CD4-positive, alpha-beta T cell treated with Interleukin-6 for 4 hours (primary cell): ENCODE results near the gene SMIM8.

Experiments used
- DNase-seq: peaks from one replicate; pipeline ENCODE4 v3.0.0-alpha.2; 2020; ENCODE audit warnings: mixed read lengths

Gene SMIM8

GRCh38 chr6:87336367-87336766, 14.0 kb downstream of the SMIM8 start:
- DNase-seq, result no peak

GRCh38 chr6:87340230-87340629, 17.8 kb downstream of the SMIM8 start:
- no peak for DNase-seq

GRCh38 chr6:87341158-87341557, 18.8 kb downstream of the SMIM8 start:
- no peak for DNase-seq

GRCh38 chr6:87341899-87342298, 19.5 kb downstream of the SMIM8 start:
- DNase-seq, result no peak

GRCh38 chr6:87342829-87343228, 20.4 kb downstream of the SMIM8 start:
- no peak for DNase-seq

- DNase-seq, result no peak
Observed at GRCh38 chr6:87344731-87345130, 22.3 kb downstream of the SMIM8 start, which contains the start of gene C6orf163. C6orf163 (plus strand) TSS chr6:87344813; CDS start chr6:87345100, 287 bp downstream.

- no peak for DNase-seq
Observed at GRCh38 chr6:87346700-87347099, 24.3 kb downstream of the SMIM8 start.

GRCh38 chr6:87349896-87350295, 27.5 kb downstream of the SMIM8 start:
- no peak for DNase-seq

GRCh38 chr6:87350516-87350915, 28.1 kb downstream of the SMIM8 start:
- no peak for DNase-seq

- no peak for DNase-seq
Observed at GRCh38 chr6:87351583-87351982, 29.2 kb downstream of the SMIM8 start.

- DNase-seq, result no peak
Observed at GRCh38 chr6:87356181-87356580, 33.8 kb downstream of the SMIM8 start.

GRCh38 chr6:87357479-87358196, 35.2 kb downstream of the SMIM8 start:
- DNase-seq, result no peak

GRCh38 chr6:87364602-87365252, 42.3 kb downstream of the SMIM8 start:
- no peak for DNase-seq

GRCh38 chr6:87366072-87366827, 43.9 kb downstream of the SMIM8 start:
- DNase-seq, result no peak

- DNase-seq, result no peak
Observed at GRCh38 chr6:87366899-87367298, 44.5 kb downstream of the SMIM8 start.

- DNase-seq, result no peak
Observed at GRCh38 chr6:87373377-87373776, 51.0 kb downstream of the SMIM8 start.

GRCh38 chr6:87375315-87375714, 52.9 kb downstream of the SMIM8 start:
- no peak for DNase-seq

- DNase-seq, result no peak
Observed at GRCh38 chr6:87376643-87377042, 54.3 kb downstream of the SMIM8 start.

GRCh38 chr6:87378947-87379346, 56.6 kb downstream of the SMIM8 start:
- no peak for DNase-seq

GRCh38 chr6:87382861-87383260, 60.5 kb downstream of the SMIM8 start:
- DNase-seq, result no peak

GRCh38 chr6:87384038-87384437, 61.6 kb downstream of the SMIM8 start:
- no peak for DNase-seq

- no peak for DNase-seq
Observed at GRCh38 chr6:87384449-87384848, 62.1 kb downstream of the SMIM8 start.

- no peak for DNase-seq
Observed at GRCh38 chr6:87391334-87391733, 68.9 kb downstream of the SMIM8 start.
